KOPT-K1 (cell line): ENCODE measurements around the gene OR10H1.
"Not testable (repeated sequence)": the region's sequence is repeated elsewhere in the genome, so short reads cannot be mapped to it uniquely, and the experiment has no call there.

Experiments used
- H3K27ac ChIP-seq: fragments of 200-600 bp; sonication (generic); 2 replicates; pipeline ENCODE4 v1.5.1; 2016; ENCODE audit warnings: antibody characterized with exemption, mild to moderate bottlenecking, low read depth, low read length; ENCODE audit not compliant: poor library complexity, severe bottlenecking
- H3K36me3 ChIP-seq: fragments of 200-600 bp; sonication (generic); 2 replicates; pipeline ENCODE4 v1.5.1; 2017; ENCODE audit warnings: antibody characterized with exemption, mild to moderate bottlenecking, low read length, moderate library complexity; ENCODE audit not compliant: insufficient read depth
- H3K9me3 ChIP-seq: fragments of 200-600 bp; sonication (generic); 2 replicates; pipeline ENCODE4 v1.5.1; 2017; ENCODE audit warnings: antibody characterized with exemption, low read length, mild to moderate bottlenecking; ENCODE audit not compliant: insufficient read depth, poor library complexity, severe bottlenecking

OR10H1 gene

GRCh38 chr19:15836330-15837220, 21.1 kb upstream of the OR10H1 start:
- Histone ChIP-seq H3K9me3 (no peaks in the 10 kb centered on the region), H3K27ac (peak overlapping the region; percentile 99), H3K36me3 (no peaks in the 10 kb centered on the region)

- H3K27ac ChIP-seq = peak overlapping the region; percentile 99
- H3K36me3 ChIP-seq, H3K9me3 ChIP-seq: not testable (repeated sequence)
Observed at GRCh38 chr19:15835565-15836329, 20.3 kb upstream of the OR10H1 start.

GRCh38 chr19:15834232-15834631, 18.8 kb upstream of the OR10H1 start:
- not testable (repeated sequence) for H3K36me3 ChIP-seq, H3K9me3 ChIP-seq, H3K27ac ChIP-seq

GRCh38 chr19:15831626-15832025, 16.2 kb upstream of the OR10H1 start:
- H3K36me3 ChIP-seq = no peaks in the 10 kb centered on the region

GRCh38 chr19:15829786-15830185, 14.3 kb upstream of the OR10H1 start:
- Histone ChIP-seq H3K9me3 (no peaks in the 10 kb centered on the region), H3K27ac (no peak overlapping the region), H3K36me3 (no peaks in the 10 kb centered on the region)

More at GRCh38 chr19:15831626-15832025, 16.2 kb upstream of the OR10H1 start:
- H3K9me3 ChIP-seq = no peaks in the 10 kb centered on the region
- no peak overlapping the region for H3K27ac ChIP-seq

- no peaks in the 10 kb centered on the region for H3K36me3 ChIP-seq
- H3K27ac ChIP-seq = no peak overlapping the region
- no peaks in the 10 kb centered on the region for H3K9me3 ChIP-seq
Observed at GRCh38 chr19:15829306-15829698, 13.8 kb upstream of the OR10H1 start.

GRCh38 chr19:15828611-15829305, 13.3 kb upstream of the OR10H1 start:
- not testable (repeated sequence) for H3K9me3 ChIP-seq, H3K27ac ChIP-seq, H3K36me3 ChIP-seq

- Histone ChIP-seq H3K9me3 (no peaks in the 10 kb centered on the region), H3K36me3 (no peaks in the 10 kb centered on the region), H3K27ac (no peak overlapping the region)
Observed at GRCh38 chr19:15828121-15828610, 12.7 kb upstream of the OR10H1 start.

- Histone ChIP-seq H3K27ac (no peak overlapping the region), H3K9me3 (no peaks in the 10 kb centered on the region), H3K36me3 (no peaks in the 10 kb centered on the region)
Observed at GRCh38 chr19:15825753-15826152, 10.3 kb upstream of the OR10H1 start.

GRCh38 chr19:15820646-15821045, 5.2 kb upstream of the OR10H1 start:
- no peaks in the 10 kb centered on the region for H3K9me3 ChIP-seq
- H3K27ac ChIP-seq = no peak overlapping the region
- H3K36me3 ChIP-seq = no peaks in the 10 kb centered on the region

- Histone ChIP-seq H3K9me3 (no peaks in the 10 kb centered on the region), H3K36me3 (no peaks in the 10 kb centered on the region), H3K27ac (no peak overlapping the region)
Observed at GRCh38 chr19:15813916-15814315, 1.5 kb downstream of the OR10H1 start.

- H3K9me3 ChIP-seq = no peaks in the 10 kb centered on the region
- no peaks in the 10 kb centered on the region for H3K36me3 ChIP-seq
- no peak overlapping the region for H3K27ac ChIP-seq
Observed at GRCh38 chr19:15812060-15812722, 3.3 kb downstream of the OR10H1 start.

- Histone ChIP-seq H3K9me3 (no peaks in the 10 kb centered on the region), H3K36me3 (no peaks in the 10 kb centered on the region)
Observed at GRCh38 chr19:15811476-15811875, 4.0 kb downstream of the OR10H1 start.

GRCh38 chr19:15810335-15810734, 5.1 kb downstream of the OR10H1 start:
- Histone ChIP-seq H3K27ac (no peak overlapping the region), H3K9me3 (no peaks in the 10 kb centered on the region), H3K36me3 (no peaks in the 10 kb centered on the region)

More at GRCh38 chr19:15811476-15811875, 4.0 kb downstream of the OR10H1 start:
- H3K27ac ChIP-seq = no peak overlapping the region
